Hematopoietic multipotent progenitor cell treated with erythropoietin and hydrocortisone succinate and interleukin-3 and kit ligand, for 17 days (in vitro differentiated cells): ENCODE results near the gene ALLC.
"Not testable (repeated sequence)": the region's sequence is repeated elsewhere in the genome, so short reads cannot be mapped to it uniquely, and the experiment has no call there.

Experiments used
- DNase-seq: peaks from one replicate; pipeline ENCODE4 v3.0.0-alpha.2; 2015; ENCODE audit warnings: low spot score

Gene ALLC

GRCh38 chr2:3655871-3656761 is 1.9 kb upstream of the ALLC start:
- no peak for DNase-seq

GRCh38 chr2:3656762-3657721 is 958 bp upstream of the ALLC start:
- DNase-seq = no peak

DNA sequence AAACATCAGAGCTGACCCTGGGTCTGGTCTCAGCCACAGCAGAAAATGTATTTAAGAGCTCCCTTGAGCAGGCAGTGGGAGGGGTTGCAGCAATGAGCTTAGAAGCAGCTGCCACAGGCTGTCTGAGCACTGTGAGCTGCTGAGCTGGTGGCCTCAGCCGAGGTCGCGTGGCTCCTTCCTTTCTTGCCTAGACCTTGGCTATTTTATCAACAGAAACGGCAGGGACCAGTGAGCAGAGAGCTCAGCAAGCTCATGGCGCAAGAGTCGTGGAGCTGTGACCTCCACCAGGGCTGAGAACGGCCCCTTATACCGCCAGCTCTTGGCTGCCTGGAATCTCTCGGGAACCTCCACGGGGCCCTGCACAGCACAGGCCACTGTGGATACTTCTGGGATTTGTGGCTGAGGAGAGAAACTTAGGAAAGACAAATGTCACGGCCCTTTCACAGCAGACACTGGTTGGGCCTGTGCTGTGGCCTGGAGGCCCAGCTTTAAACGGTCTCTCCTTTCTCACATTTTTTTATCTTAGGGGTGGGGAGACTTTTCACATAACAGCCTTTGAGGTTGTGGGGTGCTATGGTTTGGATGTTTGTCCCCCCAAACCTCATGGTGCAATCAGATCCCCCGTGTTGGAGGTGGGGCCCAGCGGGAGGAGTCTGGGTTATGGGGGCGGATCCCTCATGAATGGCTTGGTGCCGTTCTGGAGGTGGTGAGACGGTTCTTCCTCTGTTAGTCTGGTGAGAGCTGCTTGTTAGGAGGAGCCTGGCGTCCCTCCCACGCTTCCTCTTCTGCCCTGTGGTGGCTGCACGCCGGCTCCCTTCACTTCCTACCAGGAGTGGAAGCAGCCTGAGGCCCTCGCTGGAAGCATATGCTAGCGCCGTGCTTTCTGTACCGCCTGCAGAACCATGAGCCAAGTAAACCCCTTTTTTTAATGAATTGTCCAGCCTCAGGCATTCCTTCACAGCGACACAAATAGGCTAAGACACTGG is 1.7 kb downstream of the ALLC start:
- no peak for DNase-seq

DNA sequence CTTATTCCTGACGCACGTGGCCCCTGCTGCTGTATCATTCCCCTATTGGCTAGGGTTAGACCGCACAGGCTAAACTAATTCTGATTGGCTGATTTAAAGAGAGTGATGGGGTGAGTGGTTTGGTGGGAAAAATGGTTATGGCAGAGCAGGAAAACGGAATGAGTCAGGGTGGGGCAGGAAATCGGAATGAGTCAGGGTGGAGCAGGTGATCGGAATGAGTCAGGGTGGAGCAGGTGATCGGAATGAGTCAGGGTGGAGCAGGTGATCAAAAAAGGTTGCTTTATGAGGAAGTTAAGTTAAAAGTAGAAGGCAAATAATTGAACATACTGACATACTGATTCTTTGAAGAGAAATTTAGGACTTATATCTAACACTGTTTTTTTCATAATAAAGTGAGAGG is 2.6 kb downstream of the ALLC start:
- not testable (repeated sequence) for DNase-seq

GRCh38 chr2:3661149-3661660 is 3.2 kb downstream of the ALLC start:
- DNase-seq = no peak

- no peak for DNase-seq
Measured at GRCh38 chr2:3662239-3662638, 4.2 kb downstream of the ALLC start.

GRCh38 chr2:3664118-3664517 is 6.1 kb downstream of the ALLC start:
- DNase-seq = no peak

GRCh38 chr2:3664925-3665324 is 6.9 kb downstream of the ALLC start:
- no peak for DNase-seq

GRCh38 chr2:3665886-3666612 is 8.0 kb downstream of the ALLC start:
- DNase-seq = no peak

GRCh38 chr2:3666613-3666975 is 8.6 kb downstream of the ALLC start:
- DNase-seq = no peak

DNA sequence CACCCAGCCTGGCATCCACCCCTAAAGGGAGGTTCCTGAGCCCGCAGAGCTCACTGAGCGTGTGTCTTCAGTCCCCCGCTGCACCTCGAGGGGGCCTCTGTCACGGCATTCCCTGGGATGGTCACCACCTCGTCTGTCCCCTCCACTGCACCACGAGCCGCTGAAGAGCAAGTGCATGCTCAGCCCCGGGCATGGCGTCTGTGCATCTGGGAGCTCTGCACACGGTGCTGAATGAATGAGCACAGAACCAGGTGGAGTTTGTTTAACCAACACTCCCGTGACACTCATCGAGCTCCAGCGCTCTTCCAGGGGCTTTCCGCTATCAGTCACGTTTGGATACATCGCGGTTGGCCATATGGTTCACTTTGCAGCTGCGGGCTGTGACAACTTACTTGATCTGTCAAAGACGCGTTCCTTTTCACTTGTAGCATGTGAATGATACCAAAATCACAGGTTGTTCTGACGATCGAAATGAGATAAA is 9.2 kb downstream of the ALLC start:
- DNase-seq = no peak

DNA sequence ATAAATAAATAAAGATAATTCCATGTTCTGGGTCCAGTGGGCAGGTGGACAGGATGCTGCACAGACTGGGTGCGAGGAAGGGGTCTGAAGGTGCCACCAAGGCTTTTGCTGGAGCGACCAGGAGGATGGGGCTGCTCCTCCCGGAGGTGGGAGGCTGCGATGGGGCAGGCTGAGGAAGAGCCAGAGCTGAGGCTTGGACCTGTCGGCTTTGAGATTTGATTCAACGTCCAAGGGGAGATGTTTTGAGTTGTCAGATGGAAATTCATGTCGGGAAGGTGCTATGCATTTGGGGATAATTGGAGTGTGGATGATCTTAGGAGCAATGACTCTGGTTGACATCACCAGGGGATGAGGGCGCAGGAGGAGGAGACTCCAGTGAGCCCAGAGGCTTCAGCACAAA is 11.7 kb downstream of the ALLC start:
- DNase-seq = no peak

GRCh38 chr2:3670376-3670775 is 12.4 kb downstream of the ALLC start:
- DNase-seq = no peak

DNA sequence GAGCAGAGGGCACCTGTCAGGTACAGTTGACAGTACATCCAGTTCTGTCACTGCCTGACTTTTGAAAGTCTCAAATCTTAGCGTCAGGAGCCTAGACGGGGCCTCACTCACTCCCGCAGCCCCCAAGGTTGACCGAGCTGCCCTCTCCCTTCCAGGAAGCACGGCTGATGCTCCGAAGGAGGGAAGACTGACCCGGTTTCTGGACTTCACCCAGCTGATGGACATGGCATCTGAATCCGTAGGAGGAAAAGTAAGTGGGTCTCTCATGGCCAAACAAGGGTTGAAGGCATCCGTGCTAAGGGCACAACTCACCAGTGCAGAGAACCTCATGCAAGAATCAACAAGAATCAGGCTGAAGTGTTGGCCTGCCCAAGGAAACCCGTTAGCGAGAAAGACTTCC is 12.9 kb downstream of the ALLC start:
- DNase-seq = no peak

DNA sequence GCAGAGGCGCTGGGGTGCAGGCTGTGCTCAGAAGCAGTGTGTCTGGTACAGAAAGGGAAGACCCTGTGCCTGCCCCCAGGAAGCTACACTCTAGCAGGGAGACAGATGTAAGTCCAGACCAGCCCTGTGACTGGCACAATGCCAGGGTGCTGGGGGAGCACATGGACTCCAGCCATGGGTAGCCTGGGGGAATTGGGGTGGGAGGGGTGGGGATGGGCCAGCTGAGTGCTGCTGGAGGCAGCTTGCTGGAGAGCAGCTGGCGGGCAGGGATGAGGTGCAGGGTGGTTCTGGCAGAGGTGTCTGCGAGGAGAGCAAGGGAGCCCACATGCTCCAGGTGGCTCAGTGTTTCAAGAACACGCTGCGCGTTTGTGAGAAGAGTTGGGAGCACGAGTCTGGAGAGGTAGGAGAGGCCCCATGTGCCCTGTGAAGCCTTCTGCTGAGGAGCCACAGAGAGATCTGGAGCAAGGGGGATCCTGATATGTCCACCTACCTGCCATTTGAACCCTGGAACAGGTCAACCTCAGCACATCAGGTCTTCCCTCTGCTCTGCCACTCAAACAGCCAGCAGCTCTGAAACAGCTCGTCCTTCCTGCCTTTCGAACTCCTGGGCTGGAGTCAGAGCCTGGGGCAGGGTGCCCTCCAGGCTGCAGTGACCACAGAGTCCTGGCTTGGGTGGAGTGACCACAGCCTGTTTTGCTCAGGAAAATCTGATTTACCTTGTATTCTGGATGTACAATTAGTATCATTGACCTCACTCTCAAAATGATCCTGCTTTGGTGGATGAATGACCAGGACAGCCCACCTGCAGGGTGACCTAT is 15.1 kb downstream of the ALLC start:
- DNase-seq = no peak

GRCh38 chr2:3674066-3674845 is 16.3 kb downstream of the ALLC start:
- DNase-seq = no peak

- DNase-seq = no peak
Measured at GRCh38 chr2:3675687-3676086, 17.7 kb downstream of the ALLC start.

- DNase-seq = no peak
Measured at GRCh38 chr2:3677436-3677835, 19.4 kb downstream of the ALLC start.

GRCh38 chr2:3678212-3678611 is 20.2 kb downstream of the ALLC start:
- DNase-seq = no peak
